Neutrophil (primary cell): Measurements from ENCODE around the gene NPY4R.
"Not testable (repeated sequence)": the region's sequence is repeated elsewhere in the genome, so short reads cannot be mapped to it uniquely, and the experiment has no call there.

Experiments
- H3K27ac ChIP-seq: fragments of 200-600 bp; sonication (generic); 2 replicates; pipeline ENCODE4 v1.5.1; 2016; ENCODE audit warnings: mild to moderate bottlenecking, moderate library complexity
- H3K27me3 ChIP-seq: fragments of 200-600 bp; sonication (generic); 2 replicates; pipeline ENCODE4 v1.6.0; 2016; ENCODE audit warnings: mild to moderate bottlenecking
- H3K36me3 ChIP-seq: fragments of 200-600 bp; sonication (generic); 2 replicates; pipeline ENCODE4 v1.5.1; 2017
- H3K4me1 ChIP-seq, 2 experiments: fragments of 200-600 bp in 1 of 2; sonication (generic) in 1 of 2; 1 replicate in 1 of 2; 2 replicates in 1 of 2; pipeline versions ENCODE4 v1.5.1 to v1.6.1; 2013 to 2016; ENCODE audit warnings: low read depth in 1 of 2, low read length in 1 of 2, mild to moderate bottlenecking in 1 of 2, moderate library complexity in 1 of 2; ENCODE audit not compliant: control insufficient read depth in 1 of 2, insufficient read depth in 1 of 2
- H3K4me3 ChIP-seq, 2 experiments: fragments of 200-600 bp in 1 of 2; sonication (generic) in 1 of 2; 1 replicate in 1 of 2; 2 replicates in 1 of 2; pipeline ENCODE4 v1.5.1; 2013 to 2016; ENCODE audit warnings: low read depth in 1 of 2, low read length in 1 of 2, mild to moderate bottlenecking in 1 of 2, moderate library complexity in 1 of 2
- H3K9me3 ChIP-seq: fragments of 200-600 bp; sonication (generic); 2 replicates; pipeline ENCODE4 v1.5.1; 2016
- TF ChIP-seq, protein P1 (sequence below): fragments of 200-600 bp; sonication (generic); IDR thresholded peaks from 2 replicates; pipeline ENCODE4 v1.5.1; 2016; ENCODE audit warnings: antibody characterized with exemption

The NPY4R gene, protein sequence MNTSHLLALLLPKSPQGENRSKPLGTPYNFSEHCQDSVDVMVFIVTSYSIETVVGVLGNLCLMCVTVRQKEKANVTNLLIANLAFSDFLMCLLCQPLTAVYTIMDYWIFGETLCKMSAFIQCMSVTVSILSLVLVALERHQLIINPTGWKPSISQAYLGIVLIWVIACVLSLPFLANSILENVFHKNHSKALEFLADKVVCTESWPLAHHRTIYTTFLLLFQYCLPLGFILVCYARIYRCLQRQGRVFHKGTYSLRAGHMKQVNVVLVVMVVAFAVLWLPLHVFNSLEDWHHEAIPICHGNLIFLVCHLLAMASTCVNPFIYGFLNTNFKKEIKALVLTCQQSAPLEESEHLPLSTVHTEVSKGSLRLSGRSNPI

DNA sequence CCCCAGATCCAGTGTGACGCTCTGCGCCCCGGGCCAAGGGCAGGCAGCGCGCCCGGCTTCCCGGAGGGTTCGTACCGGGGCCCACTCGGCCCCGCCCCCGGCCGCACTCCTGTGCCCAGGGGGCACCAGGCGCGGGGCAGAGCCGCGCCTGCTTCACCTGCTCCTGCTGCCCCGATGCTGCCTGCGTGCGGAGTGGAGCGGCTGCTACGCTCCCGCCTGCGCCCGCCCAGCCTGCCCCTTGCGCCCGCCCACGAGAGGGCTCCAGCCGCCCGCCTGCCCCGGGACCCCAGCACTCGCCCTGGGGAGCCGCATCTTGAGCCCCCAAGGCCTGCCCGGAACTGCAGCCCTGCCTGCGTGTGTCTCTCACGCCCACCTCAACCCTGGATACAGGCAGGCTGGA, at the start of gene NPY4R:
TSS of gene NPY4R (minus strand) at position 194 of the 400 bp plus-strand sequence. CDS start 3,323 bp downstream, outside the sequence.
- not testable (repeated sequence) for H3K27ac ChIP-seq, H3K4me3 ChIP-seq, H3K36me3 ChIP-seq, H3K9me3 ChIP-seq, H3K27me3 ChIP-seq, H3K4me1 ChIP-seq

DNA sequence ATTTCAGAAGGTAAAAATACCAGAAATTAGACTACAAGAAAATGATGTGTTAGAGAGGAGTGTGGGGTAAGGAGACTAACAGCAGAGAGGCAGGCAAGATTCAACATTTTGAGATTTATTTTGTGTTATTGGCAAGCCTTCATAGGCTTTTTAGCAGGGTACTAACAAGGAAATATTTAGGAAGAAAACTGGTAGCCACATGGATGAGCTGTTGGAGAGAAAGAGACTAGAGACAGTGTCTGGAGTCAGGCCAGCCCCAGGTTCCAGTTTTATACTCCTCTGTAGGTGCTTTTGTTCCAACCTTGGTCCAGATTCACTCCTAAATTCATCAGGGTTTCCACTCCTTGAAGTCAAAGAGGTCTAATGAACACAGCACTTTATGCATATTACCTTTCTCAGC, 49.6 kb upstream of the NPY4R start:
- Histone ChIP-seq H3K9me3 (no peaks in the 10 kb centered on the region), H3K4me1 (no peaks in the 10 kb centered on the region), H3K36me3 (no peaks in the 10 kb centered on the region), H3K27me3 (peaks cover 5% of the 10 kb centered on the region), H3K4me3 (no peak overlapping the region), H3K27ac (no peak overlapping the region)
- TF ChIP-seq, protein P1, sequence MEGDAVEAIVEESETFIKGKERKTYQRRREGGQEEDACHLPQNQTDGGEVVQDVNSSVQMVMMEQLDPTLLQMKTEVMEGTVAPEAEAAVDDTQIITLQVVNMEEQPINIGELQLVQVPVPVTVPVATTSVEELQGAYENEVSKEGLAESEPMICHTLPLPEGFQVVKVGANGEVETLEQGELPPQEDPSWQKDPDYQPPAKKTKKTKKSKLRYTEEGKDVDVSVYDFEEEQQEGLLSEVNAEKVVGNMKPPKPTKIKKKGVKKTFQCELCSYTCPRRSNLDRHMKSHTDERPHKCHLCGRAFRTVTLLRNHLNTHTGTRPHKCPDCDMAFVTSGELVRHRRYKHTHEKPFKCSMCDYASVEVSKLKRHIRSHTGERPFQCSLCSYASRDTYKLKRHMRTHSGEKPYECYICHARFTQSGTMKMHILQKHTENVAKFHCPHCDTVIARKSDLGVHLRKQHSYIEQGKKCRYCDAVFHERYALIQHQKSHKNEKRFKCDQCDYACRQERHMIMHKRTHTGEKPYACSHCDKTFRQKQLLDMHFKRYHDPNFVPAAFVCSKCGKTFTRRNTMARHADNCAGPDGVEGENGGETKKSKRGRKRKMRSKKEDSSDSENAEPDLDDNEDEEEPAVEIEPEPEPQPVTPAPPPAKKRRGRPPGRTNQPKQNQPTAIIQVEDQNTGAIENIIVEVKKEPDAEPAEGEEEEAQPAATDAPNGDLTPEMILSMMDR, result no peak

DNA sequence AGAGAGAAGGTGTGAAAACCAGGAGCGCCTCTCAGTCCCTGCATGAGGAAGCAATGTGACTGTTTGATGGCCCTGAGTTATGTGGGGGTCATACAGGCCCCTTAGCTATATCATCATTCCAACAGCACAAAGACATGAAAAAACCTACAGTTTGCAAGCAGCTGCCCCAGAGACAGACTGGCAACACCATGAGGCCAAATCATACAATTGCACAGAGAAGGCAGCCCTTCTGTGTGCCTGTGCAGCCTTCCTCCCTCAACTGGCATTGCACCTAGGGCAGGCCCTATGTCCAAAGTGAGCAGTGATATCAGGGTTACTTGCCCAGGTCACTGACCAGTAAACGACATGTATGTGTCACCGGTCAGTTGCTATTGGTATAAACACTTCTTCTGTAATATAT, 49.1 kb upstream of the NPY4R start:
- TF ChIP-seq, protein P1, result no peak
- no peak overlapping the region for H3K4me3 ChIP-seq
- H3K36me3 ChIP-seq, result no peaks in the 10 kb centered on the region
- no peaks in the 10 kb centered on the region for H3K9me3 ChIP-seq
- H3K27me3 ChIP-seq, result peaks cover 5% of the 10 kb centered on the region
- no peak overlapping the region for H3K27ac ChIP-seq
- no peaks in the 10 kb centered on the region for H3K4me1 ChIP-seq

DNA sequence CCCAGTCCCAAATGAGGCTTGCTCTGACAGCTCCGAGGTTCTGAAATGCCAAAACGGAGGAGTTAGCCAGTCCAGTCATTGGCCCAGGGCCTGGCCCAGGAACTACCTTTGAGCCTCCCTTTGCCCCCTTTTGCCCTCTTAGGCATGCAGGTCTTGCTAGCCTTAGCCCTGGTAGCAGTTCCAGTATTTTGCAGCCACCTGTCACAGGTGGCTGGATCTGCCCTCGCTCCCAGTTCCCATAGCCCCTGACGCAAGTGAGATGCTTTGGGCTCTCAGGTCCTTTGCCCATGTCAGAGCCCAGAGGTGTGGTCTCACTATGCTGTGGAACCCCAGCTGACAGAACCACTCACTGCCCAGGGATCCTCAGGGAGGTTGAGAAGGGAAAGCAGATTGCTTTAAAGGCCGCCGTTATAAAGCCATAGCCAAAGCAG, 48.7 kb upstream of the NPY4R start:
- Histone ChIP-seq H3K9me3 (no peaks in the 10 kb centered on the region), H3K4me1 (no peaks in the 10 kb centered on the region), H3K27ac (no peak overlapping the region), H3K36me3 (no peaks in the 10 kb centered on the region), H3K27me3 (peaks cover 5% of the 10 kb centered on the region), H3K4me3 (no peak overlapping the region)
- TF ChIP-seq, protein P1, result no peak

DNA sequence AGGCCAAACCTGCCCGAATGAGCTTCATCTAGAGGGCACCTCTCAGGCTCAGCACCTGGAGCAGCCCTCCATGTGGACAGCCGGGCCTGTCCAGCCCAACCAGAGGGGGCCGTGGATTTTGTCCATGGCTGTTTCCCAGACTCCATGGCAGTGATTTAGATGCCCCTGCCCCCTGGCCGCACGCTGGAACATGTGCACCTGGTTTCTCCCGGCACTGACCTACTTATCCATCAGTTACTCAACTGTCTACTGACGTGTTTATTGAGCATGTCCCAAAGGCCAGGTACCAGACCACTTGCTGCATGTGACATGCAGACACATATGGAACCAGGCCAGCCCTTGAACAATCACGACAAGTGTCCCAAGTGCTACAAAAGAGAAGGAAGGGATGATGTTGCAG, 47.6 kb upstream of the NPY4R start:
- not testable (repeated sequence) for H3K27ac ChIP-seq, H3K4me1 ChIP-seq, H3K4me3 ChIP-seq, H3K36me3 ChIP-seq, H3K9me3 ChIP-seq, H3K27me3 ChIP-seq

DNA sequence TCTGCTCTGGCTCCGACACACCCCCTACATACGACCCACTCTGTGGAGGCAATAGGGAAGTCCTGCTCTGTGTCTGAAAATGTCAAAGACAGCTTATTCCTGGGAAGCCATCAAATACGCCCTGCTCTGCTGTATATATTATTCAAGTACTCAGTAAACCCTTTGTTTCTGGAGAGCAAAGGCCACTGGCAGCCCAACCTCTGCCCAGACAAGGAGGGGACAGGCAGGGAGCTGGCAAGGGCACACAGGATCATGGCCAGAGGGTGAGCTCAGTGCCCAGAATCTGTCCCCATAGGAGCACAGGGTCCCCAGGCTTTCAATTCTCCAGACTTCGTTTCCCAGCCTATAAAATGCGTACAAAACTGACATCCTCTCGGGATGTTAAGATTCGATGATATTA, 47.0 kb upstream of the NPY4R start:
- not testable (repeated sequence) for H3K27me3 ChIP-seq, H3K9me3 ChIP-seq, H3K4me3 ChIP-seq, H3K27ac ChIP-seq, H3K36me3 ChIP-seq, H3K4me1 ChIP-seq

DNA sequence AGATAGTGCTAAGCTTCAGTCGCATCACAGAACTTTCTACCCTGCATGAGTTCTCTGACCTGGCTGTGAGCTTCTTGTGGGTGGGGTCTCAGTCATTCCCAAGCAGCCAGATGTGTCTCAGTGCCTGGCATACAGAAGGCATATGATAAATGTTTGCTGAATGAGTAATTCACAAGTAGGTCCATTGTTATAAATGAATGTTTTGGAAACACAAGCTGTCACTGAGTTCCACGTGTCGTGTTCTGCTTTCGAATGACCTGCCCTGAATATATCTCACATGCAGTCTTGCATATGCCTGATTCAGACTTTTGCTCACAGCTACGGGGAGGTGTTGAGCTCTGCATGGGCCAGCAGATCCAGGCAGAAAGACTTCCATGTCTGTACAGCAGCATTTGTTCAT, 46.2 kb upstream of the NPY4R start:
- H3K9me3 ChIP-seq, H3K27ac ChIP-seq, H3K27me3 ChIP-seq, H3K36me3 ChIP-seq, H3K4me1 ChIP-seq, H3K4me3 ChIP-seq: not testable (repeated sequence)

DNA sequence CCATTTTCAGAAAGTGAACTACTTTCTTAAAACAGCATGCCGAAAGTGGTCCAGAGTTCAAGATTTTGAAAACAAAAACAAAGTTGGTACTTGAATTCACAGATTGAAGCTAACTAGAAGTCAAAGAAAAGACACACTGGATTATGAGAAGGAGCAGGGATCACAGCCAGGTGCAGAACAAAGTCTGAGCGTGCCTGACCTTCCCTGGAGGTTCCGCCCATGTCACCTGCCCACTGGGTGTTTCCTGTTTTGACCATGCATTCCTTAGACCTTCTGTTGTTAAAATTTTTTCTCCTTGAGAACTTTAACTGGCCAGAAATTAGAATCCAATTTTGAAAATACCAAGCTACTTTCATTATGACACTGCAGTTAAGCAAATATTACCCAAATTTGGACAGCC, 34.2 kb upstream of the NPY4R start:
- H3K27me3 ChIP-seq, H3K27ac ChIP-seq, H3K9me3 ChIP-seq, H3K4me1 ChIP-seq, H3K4me3 ChIP-seq, H3K36me3 ChIP-seq: not testable (repeated sequence)

DNA sequence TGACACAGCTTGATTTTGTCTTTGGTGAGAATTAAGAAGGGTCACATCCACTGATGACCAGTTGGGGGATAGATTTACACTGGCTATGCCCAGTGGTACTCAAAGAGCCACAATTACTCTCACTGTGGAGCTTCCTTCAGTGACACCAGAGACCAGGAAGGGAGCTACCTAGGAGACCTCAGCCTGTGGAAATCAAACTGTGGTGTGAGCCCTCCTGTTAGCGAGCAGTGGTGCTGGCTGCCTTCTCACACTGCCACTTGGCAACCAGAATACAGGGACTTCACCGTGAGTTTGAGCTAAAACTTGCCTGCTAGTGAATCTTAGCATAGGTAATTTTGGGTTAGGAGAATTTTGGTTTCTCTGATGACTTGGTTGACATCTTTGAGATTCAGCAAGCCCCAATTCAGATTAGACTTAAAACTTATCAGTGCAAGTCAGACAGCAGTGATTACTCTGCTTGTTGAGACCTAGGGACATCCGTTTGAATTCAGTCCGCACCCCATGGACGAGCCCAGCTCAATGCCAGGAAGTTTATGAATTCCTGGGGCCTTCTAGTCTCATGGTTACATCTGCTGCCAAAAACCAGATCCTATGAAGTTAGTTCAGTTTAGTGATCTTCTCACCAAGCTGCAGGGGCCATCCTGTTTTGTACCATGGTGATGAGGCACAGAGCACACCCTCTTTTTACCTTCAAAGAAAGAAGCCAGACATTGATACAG, 33.4 kb upstream of the NPY4R start:
- H3K4me1 ChIP-seq, H3K9me3 ChIP-seq: not testable (repeated sequence)

DNA sequence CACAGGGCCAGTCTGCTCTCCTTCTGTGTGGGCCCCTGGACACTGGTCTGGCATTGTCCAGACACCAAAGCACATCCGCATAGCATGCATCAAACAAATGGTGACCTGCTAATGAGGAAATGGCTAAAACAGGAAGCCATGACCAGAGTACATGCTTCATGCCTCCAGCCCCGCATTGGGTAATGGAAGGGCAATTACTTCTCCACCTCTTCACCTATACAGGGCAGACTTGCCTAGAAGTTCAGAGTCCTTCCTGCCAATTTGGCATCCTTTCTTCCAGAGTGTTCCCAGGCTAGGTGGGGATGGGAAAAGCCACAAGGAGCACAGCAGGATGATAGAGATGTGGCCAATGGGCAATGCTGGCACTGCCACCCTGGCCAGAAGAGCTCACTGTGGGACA, 32.1 kb upstream of the NPY4R start:
- not testable (repeated sequence) for H3K4me1 ChIP-seq, H3K27me3 ChIP-seq, H3K27ac ChIP-seq, H3K9me3 ChIP-seq, H3K4me3 ChIP-seq, H3K36me3 ChIP-seq

More for the DNA sequence above, 33.4 kb upstream of the NPY4R start:
- H3K27me3 ChIP-seq, H3K27ac ChIP-seq, H3K36me3 ChIP-seq, H3K4me3 ChIP-seq: not testable (repeated sequence)

DNA sequence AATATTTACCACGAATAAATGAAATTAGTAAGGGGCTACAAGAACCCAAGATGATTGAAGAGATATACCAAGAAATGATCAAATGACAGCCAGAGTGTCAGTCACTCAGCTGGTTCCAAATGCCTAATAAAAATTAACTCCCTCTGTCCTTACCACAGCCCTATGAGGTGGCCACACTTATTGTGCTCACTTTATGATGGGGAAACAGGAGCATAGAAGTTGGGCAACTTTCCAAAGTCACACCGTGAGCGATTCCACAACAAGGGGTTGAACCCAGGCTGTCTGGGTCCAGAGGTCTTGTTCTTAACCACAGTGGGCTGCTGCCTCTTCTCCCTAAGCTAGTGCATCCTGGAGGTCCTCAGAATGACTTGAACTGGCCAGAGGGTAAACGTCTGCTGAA, 31.6 kb upstream of the NPY4R start:
- not testable (repeated sequence) for H3K4me1 ChIP-seq, H3K27me3 ChIP-seq, H3K36me3 ChIP-seq, H3K4me3 ChIP-seq, H3K27ac ChIP-seq, H3K9me3 ChIP-seq
